CD14-positive monocyte (primary cell): Measurements from ENCODE around the gene XPO6. TPM values are rescaled to one million over a fixed set of nuclear protein-coding genes. Genes with fewer than 3 reads are reported as not detected.
A peak's percentile ranks its signal among the peaks of the same experiment; 100 is the strongest.

Experiments
- DNase-seq, 3 donors: peaks; one replicate each; pipeline ENCODE4 v3.0.0-alpha.2; 2011 to 2022
- H2AFZ ChIP-seq: 2 replicates; pipeline ENCODE4 v1.6.0; 2012; ENCODE audit warnings: mild to moderate bottlenecking, low read depth, low read length, inconsistent platforms; ENCODE audit not compliant: insufficient read depth, poor library complexity, severe bottlenecking
- H3K27ac ChIP-seq, 2 donors: 1 replicate in 1 of 2; 2 replicates in 1 of 2; pipeline ENCODE4 v1.5.1; 2012 to 2013; ENCODE audit warnings: low read length in 2 of 2, control low read depth in 1 of 2, inconsistent platforms in 1 of 2, low read depth in 1 of 2, mild to moderate bottlenecking in 1 of 2
- H3K27me3 ChIP-seq, 2 donors: one replicate each; pipeline versions ENCODE4 v1.6.0 to v1.6.1; 2011 to 2013; ENCODE audit warnings: low read length in 2 of 2; ENCODE audit not compliant: control insufficient read depth in 2 of 2, insufficient read depth in 2 of 2
- H3K36me3 ChIP-seq, 2 donors: replicated peaks in 1 of 2; 1 replicate in 1 of 2; 2 replicates in 1 of 2; pipeline versions ENCODE4 v1.5.1 to v1.6.1; 2012 to 2013; ENCODE audit warnings: low read length in 2 of 2, control low read depth in 1 of 2, inconsistent platforms in 1 of 2, mild to moderate bottlenecking in 1 of 2; ENCODE audit not compliant: insufficient read depth in 2 of 2, control insufficient read depth in 1 of 2
- H3K4me1 ChIP-seq, 2 donors: 1 replicate in 1 of 2; 2 replicates in 1 of 2; pipeline versions ENCODE4 v1.5.1 to v1.6.1; 2012 to 2013; ENCODE audit warnings: low read length in 2 of 2, control low read depth in 1 of 2, inconsistent platforms in 1 of 2, mild to moderate bottlenecking in 1 of 2, moderate library complexity in 1 of 2; ENCODE audit not compliant: insufficient read depth in 2 of 2, control insufficient read depth in 1 of 2
- H3K4me2 ChIP-seq: replicated peaks from 2 replicates; pipeline ENCODE3; 2012; ENCODE audit warnings: low read length, moderate library complexity, mild to moderate bottlenecking; ENCODE audit not compliant: poor library complexity, severe bottlenecking; ENCODE audit errors: extremely low read depth
- H3K4me3 ChIP-seq, 3 experiments: fragments of 200-600 bp in 1 of 3; sonication (generic) in 1 of 3; replicated peaks in 1 of 3; 1 replicate in 2 of 3; 2 replicates in 1 of 3; pipeline ENCODE4 v1.5.1; 2011 to 2013; ENCODE audit warnings: low read length in 3 of 3, mild to moderate bottlenecking in 3 of 3, control low read depth in 2 of 3, low read depth in 2 of 3, inconsistent platforms in 1 of 3, moderate library complexity in 1 of 3
- H3K79me2 ChIP-seq: 2 replicates; pipeline ENCODE4 v1.6.0; 2012; ENCODE audit warnings: mild to moderate bottlenecking, control low read depth, inconsistent platforms, low read length, moderate library complexity; ENCODE audit not compliant: insufficient read depth
- H3K9ac ChIP-seq: 2 replicates; pipeline ENCODE4 v1.6.0; 2017; ENCODE audit warnings: low read length, mild to moderate bottlenecking; ENCODE audit not compliant: insufficient read depth, poor library complexity, severe bottlenecking
- H3K9me3 ChIP-seq, 2 donors: replicated peaks in 1 of 2; 1 replicate in 1 of 2; 2 replicates in 1 of 2; pipeline versions ENCODE4 v1.5.1 to v1.6.1; 2012 to 2013; ENCODE audit warnings: low read length in 2 of 2, control low read depth in 1 of 2; ENCODE audit not compliant: control insufficient read depth in 1 of 2, insufficient read depth in 1 of 2
- H4K20me1 ChIP-seq: 2 replicates; pipeline ENCODE4 v1.6.0; 2012; ENCODE audit warnings: mild to moderate bottlenecking, low read length, control low read depth, moderate library complexity; ENCODE audit not compliant: insufficient read depth
- H3K27ac Mint-ChIP-seq, 7 donors: one replicate each; pipeline ENCODE4 v1.8.0; 2020; ENCODE audit warnings: mild to moderate bottlenecking in 7 of 7, mixed read lengths in 7 of 7, moderate library complexity in 6 of 7, inconsistent platforms in 2 of 7
- H3K27me3 Mint-ChIP-seq, 3 donors: one replicate each; pipeline ENCODE4 v1.8.0; 2021 to 2022; ENCODE audit warnings: low read depth in 3 of 3, mild to moderate bottlenecking in 3 of 3, mixed read lengths in 3 of 3, moderate library complexity in 3 of 3, inconsistent platforms in 1 of 3
- H3K36me3 Mint-ChIP-seq, 2 donors: one replicate each; pipeline ENCODE4 v1.8.0; 2020; ENCODE audit warnings: mixed read lengths in 2 of 2, inconsistent platforms in 1 of 2, mild to moderate bottlenecking in 1 of 2
- H3K4me1 Mint-ChIP-seq: one replicate; pipeline ENCODE4 v1.8.0; 2020; ENCODE audit warnings: mild to moderate bottlenecking, mixed read lengths
- H3K4me3 Mint-ChIP-seq, 2 donors: one replicate each; pipeline ENCODE4 v1.8.0; 2020; ENCODE audit warnings: mild to moderate bottlenecking in 2 of 2, mixed read lengths in 2 of 2, moderate library complexity in 1 of 2
- H3K9me3 Mint-ChIP-seq, 7 donors: one replicate each; pipeline ENCODE4 v1.8.0; 2020 to 2022; ENCODE audit warnings: mixed read lengths in 7 of 7, mild to moderate bottlenecking in 6 of 7, moderate library complexity in 6 of 7, inconsistent platforms in 2 of 7
- CTCF ChIP-seq: fragments of 200-600 bp; IDR thresholded peaks from one replicate; pipeline ENCODE4 v1.8.0; 2022; ENCODE audit warnings: antibody characterized with exemption, mild to moderate bottlenecking
- WGBS: methylation state at CpG from one replicate; pipeline ENCODE4 v1.1.5; 2013; ENCODE audit warnings: missing lambda C conversion rate; ENCODE audit not compliant: insufficient coverage; 5-methylcytosine and 5-hydroxymethylcytosine counted together
- intact Hi-C, 2 donors: fragments of 100-400 bp; cut with micrococcal nuclease; formaldehyde crosslinking; loops; one replicate each; pipeline versions ENCODE4 v1.15.0 to v1.15.1; 2023
- polyA plus RNA-seq, 3 donors: library from polyadenylated mRNA; depleted of rRNA in 1 of 3; unstranded in 2 of 3; stranded (reverse) in 1 of 3; fragments of 300-500 nt in 2 of 3; fragments of >200 nt in 1 of 3; fragmentation: Illumina TruSeq in 2 of 3; gene quantifications; 1 replicate in 2 of 3; 2 replicates in 1 of 3; pipeline ENCODE4 v1.2.3, GENCODE V29; 2012 to 2021

The XPO6 gene
- polyA plus RNA-seq, 3 donors, result 35.7 to 166 (median 38.3) TPM

DNA sequence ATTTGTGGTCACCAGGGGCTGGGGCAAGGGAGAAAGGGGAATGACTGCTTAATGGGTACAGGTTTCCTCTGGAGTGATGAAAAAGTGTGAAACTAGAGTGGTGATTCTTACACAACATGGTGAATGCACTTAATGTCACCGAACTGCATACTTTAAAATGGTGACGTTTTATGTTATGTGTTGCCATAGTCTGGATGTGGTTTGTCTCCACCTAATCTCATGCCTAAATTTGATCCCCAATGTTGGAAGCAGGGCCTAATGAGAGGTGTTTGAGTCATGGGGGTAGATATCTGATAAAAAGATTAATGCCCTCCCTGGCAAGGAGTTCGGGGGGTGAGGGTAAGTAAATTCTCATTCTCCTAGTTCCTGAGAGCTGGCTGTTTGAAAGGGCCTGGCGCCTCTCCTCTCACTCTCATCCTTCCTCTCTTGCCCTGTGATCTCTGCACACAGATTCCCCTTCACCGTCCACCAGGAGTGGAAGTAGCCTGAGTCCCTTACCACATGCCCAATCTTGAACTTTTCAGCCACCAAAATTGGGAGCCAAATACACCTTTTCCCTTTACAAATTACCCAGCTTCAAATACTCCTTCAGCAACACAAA, 15.3 kb downstream of the XPO6 start:
- H3K27ac Mint-ChIP-seq, result peak overlapping the region; percentile 25 to 88 (median 62)
- H4K20me1 ChIP-seq, result peaks cover 92% of the 10 kb centered on the region
- no peak overlapping the region for H3K4me2 ChIP-seq
- H3K4me1 ChIP-seq, result peaks cover 24 to 28% of the 10 kb centered on the region in 2 donors
- TF ChIP-seq CTCF, result no peak
- 27% methylated on average over 2 of the region's 5 CpGs for WGBS
- peak overlapping the region in 1 of 2 donors; percentile 63 for H3K27ac ChIP-seq
- peaks cover 42 to 58% of the 10 kb centered on the region in 2 donors for H3K36me3 Mint-ChIP-seq
- peaks cover 22 to 53% of the 10 kb centered on the region in 2 donors for H3K36me3 ChIP-seq
- no peak overlapping the region for H3K4me3 Mint-ChIP-seq
- no peak overlapping the region for H3K9ac ChIP-seq
- intact Hi-C loops, result no loop called here
- no peaks in the 10 kb centered on the region for H3K9me3 ChIP-seq
- no peak for DNase-seq
- no peaks in the 10 kb centered on the region for H3K27me3 ChIP-seq
- no peak overlapping the region for H3K4me3 ChIP-seq
- H3K9me3 Mint-ChIP-seq, result peaks cover 0 to 2% (median 0%) of the 10 kb centered on the region in 7 donors
- H3K4me1 Mint-ChIP-seq, result peaks cover 48% of the 10 kb centered on the region
- H2AFZ ChIP-seq, result no peak overlapping the region
- peaks cover 99% of the 10 kb centered on the region for H3K79me2 ChIP-seq
- no peaks in the 10 kb centered on the region for H3K27me3 Mint-ChIP-seq

DNA sequence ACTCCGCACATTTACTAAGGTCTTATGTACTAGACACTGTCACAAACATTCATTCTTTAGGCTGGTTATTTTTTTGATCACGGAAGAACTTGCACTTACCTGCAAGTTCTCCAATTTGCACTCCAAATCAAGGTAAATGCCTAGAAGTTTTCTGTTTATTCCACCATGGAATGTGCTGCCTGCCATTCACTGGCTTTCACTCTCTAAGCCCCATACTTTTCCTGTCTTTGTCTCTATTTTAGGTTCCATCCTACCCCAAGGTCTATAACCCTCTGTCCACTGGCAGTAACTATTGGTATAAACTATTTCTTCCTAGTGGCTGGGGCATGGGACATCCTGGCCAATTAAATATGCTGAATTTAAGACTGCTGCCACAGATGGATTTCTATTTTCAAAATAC, 15.9 kb downstream of the XPO6 start:
- Histone ChIP-seq H2AFZ (no peak overlapping the region), H3K27me3 (no peaks in the 10 kb centered on the region), H3K27ac (no peak overlapping the region), H3K4me3 (no peak overlapping the region), H4K20me1 (peaks cover 91% of the 10 kb centered on the region), H3K36me3 (peaks cover 17 to 50% of the 10 kb centered on the region in 2 donors), H3K4me2 (no peak overlapping the region), H3K4me1 (peaks cover 24 to 28% of the 10 kb centered on the region in 2 donors), H3K9me3 (no peaks in the 10 kb centered on the region), H3K79me2 (peaks cover 99% of the 10 kb centered on the region), H3K9ac (no peak overlapping the region)
- intact Hi-C loops, result no loop called here
- WGBS, result no CpG with 5 or more reads among the region's 2 CpGs
- peaks cover 40 to 55% of the 10 kb centered on the region in 2 donors for H3K36me3 Mint-ChIP-seq
- H3K4me3 Mint-ChIP-seq, result no peak overlapping the region
- no peaks in the 10 kb centered on the region for H3K27me3 Mint-ChIP-seq
- H3K27ac Mint-ChIP-seq, result no peak overlapping the region
- TF ChIP-seq CTCF, result no peak
- H3K4me1 Mint-ChIP-seq, result peaks cover 47% of the 10 kb centered on the region
- DNase-seq, result no peak
- peaks cover 0 to 2% (median 0%) of the 10 kb centered on the region in 7 donors for H3K9me3 Mint-ChIP-seq
